Measurements from ENCODE around the gene SCYL1.

DNA sequence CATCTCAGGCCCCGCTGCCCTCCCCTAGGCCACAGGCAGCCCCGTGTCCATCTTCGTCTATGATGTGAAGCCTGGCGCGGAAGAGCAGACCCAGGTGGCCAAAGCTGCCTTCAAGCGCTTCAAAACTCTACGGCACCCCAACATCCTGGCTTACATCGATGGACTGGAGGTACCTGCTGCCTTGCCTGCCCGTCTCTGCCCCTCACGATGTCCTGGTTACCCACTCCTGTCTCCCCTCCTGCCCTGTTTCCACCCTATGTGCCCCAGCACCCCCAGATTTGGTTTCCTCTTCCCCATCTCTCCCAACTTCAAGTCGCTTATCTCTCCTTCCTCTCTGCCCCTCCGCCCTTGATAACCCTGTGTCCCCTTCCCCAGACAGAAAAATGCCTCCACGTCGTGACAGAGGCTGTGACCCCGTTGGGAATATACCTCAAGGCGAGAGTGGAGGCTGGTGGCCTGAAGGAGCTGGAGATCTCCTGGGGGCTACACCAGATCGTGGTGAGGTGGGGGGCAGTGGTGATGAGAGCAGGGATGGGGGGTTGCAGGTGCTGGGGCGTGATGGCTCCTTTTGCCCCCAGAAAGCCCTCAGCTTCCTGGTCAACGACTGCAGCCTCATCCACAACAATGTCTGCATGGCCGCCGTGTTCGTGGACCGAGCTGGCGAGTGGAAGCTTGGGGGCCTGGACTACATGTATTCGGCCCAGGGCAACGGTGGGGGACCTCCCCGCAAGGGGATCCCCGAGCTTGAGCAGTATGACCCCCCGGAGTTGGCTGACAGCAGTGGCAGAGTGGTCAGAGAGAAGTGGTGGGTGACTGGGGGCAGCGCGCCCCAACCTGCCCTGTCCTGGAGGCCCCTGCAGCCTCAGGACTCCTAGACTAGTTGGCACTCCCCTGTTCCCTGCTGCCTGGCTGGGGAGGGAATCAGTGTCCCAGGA is 930 bp downstream of the SCYL1 start:
- no peak for TF ChIP-seq SIN3A (IDR thresholded peaks at IDR 0.05; ENCODE audit: borderline replicate concordance, insufficient read depth, low read length)
- TF ChIP-seq POLR2AphosphoS5 (IDR thresholded peaks at IDR 0.05; ENCODE audit: low read depth, low read length): no peak
- TF ChIP-seq TAF1 (IDR thresholded peaks at IDR 0.05; ENCODE audit: borderline replicate concordance, insufficient read depth, low read length): no peak
- TF ChIP-seq, protein P1, sequence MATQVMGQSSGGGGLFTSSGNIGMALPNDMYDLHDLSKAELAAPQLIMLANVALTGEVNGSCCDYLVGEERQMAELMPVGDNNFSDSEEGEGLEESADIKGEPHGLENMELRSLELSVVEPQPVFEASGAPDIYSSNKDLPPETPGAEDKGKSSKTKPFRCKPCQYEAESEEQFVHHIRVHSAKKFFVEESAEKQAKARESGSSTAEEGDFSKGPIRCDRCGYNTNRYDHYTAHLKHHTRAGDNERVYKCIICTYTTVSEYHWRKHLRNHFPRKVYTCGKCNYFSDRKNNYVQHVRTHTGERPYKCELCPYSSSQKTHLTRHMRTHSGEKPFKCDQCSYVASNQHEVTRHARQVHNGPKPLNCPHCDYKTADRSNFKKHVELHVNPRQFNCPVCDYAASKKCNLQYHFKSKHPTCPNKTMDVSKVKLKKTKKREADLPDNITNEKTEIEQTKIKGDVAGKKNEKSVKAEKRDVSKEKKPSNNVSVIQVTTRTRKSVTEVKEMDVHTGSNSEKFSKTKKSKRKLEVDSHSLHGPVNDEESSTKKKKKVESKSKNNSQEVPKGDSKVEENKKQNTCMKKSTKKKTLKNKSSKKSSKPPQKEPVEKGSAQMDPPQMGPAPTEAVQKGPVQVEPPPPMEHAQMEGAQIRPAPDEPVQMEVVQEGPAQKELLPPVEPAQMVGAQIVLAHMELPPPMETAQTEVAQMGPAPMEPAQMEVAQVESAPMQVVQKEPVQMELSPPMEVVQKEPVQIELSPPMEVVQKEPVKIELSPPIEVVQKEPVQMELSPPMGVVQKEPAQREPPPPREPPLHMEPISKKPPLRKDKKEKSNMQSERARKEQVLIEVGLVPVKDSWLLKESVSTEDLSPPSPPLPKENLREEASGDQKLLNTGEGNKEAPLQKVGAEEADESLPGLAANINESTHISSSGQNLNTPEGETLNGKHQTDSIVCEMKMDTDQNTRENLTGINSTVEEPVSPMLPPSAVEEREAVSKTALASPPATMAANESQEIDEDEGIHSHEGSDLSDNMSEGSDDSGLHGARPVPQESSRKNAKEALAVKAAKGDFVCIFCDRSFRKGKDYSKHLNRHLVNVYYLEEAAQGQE (IDR thresholded peaks at IDR 0.05; ENCODE audit: insufficient read depth in 1 of 2, low read depth in 2 of 2, low read length in 2 of 2): no peak; a peak in 1 of 4 replicates
- TF ChIP-seq FOXP2 (optimal IDR thresholded peaks at IDR 0.05; ENCODE audit: borderline replicate concordance, extremely low read depth, extremely low read length, insufficient read depth): no peak

All from PFSK-1 (cell line).